HEK293 (cell line): ENCODE results near the gene NCOA7.

Source experiments
- CTCF ChIA-PET: fragments of 350-600 bp; formaldehyde crosslinking; extraction: SDS; loops from one replicate; lab custom pipeline; 2021; ENCODE audit warnings: antibody characterized with exemption; lab: Yijun Ruan, JAX
- POLR2A ChIA-PET: fragments of 300-600 bp; formaldehyde crosslinking; extraction: SDS; loops from one replicate; lab custom pipeline; 2020; ENCODE audit warnings: antibody characterized with exemption, inconsistent platforms; lab: Yijun Ruan, JAX
- H3K27ac ChIP-seq: fragments of 200-500 bp; sonication (Bioruptor generic); 2 replicates; pipeline ENCODE4 v1.5.1; 2014; ENCODE audit warnings: low read depth, low read length, control low read depth, inconsistent platforms; ENCODE audit errors: extremely low read depth
- H3K36me3 ChIP-seq, 2 experiments: fragments of 200-500 bp in 1 of 2; sonication (Bioruptor generic) in 1 of 2; 1 replicate in 1 of 2; 2 replicates in 1 of 2; pipeline ENCODE4 v1.5.1; 2014 to 2017; ENCODE audit warnings: inconsistent platforms in 2 of 2, low read length in 2 of 2; ENCODE audit not compliant: control insufficient read depth in 2 of 2, insufficient read depth in 1 of 2
- H3K4me1 ChIP-seq: fragments of 200-500 bp; sonication (Bioruptor generic); 2 replicates; pipeline ENCODE4 v1.5.1; 2014; ENCODE audit warnings: mild to moderate bottlenecking, low read length, inconsistent platforms; ENCODE audit not compliant: control insufficient read depth, insufficient read depth
- H3K4me3 ChIP-seq: 2 replicates; pipeline ENCODE4 v1.5.1; 2011; ENCODE audit warnings: low read depth, mild to moderate bottlenecking, control low read depth, low read length, moderate library complexity
- H3K9me3 ChIP-seq: fragments of 200-500 bp; sonication (Bioruptor generic); 2 replicates; pipeline ENCODE4 v1.5.1; 2014; ENCODE audit warnings: low read depth, low read length, inconsistent platforms; ENCODE audit not compliant: control insufficient read depth, insufficient read depth
- HOXC10 ChIP-seq: sonication (generic); formaldehyde crosslinking; IDR thresholded peaks from 2 replicates; pipeline ENCODE4 v1.8.1; 2023; ENCODE audit warnings: mild to moderate bottlenecking, missing genetic modification reagents
- SALL2 ChIP-seq: fragments of 450-650 bp; formaldehyde crosslinking; IDR thresholded peaks from 2 replicates; pipeline ENCODE4 v1.5.0; 2017; ENCODE audit warnings: missing biosample characterization, mild to moderate bottlenecking, missing genetic modification characterization, borderline replicate concordance
- WT1 ChIP-seq: fragments of 450-650 bp; formaldehyde crosslinking; IDR thresholded peaks from 2 replicates; pipeline ENCODE4 v1.5.1; 2016; ENCODE audit warnings: missing biosample characterization, missing genetic modification characterization
- ZBTB20 ChIP-seq: fragments of 450-650 bp; formaldehyde crosslinking; IDR thresholded peaks from 2 replicates; pipeline ENCODE4 v1.5.1; 2016; ENCODE audit warnings: missing biosample characterization, missing genetic modification characterization
- ZNF112 ChIP-seq: fragments of 450-650 bp; formaldehyde crosslinking; IDR thresholded peaks from 2 replicates; pipeline ENCODE4 v1.5.0; 2017; ENCODE audit warnings: missing biosample characterization, missing genetic modification characterization
- ZNF24 ChIP-seq: fragments of 450-650 bp; formaldehyde crosslinking; IDR thresholded peaks from 2 replicates; pipeline ENCODE4 v1.5.1; 2016; ENCODE audit warnings: missing biosample characterization, missing genetic modification characterization
- ZNF391 ChIP-seq: fragments of 450-650 bp; formaldehyde crosslinking; IDR thresholded peaks from 2 replicates; pipeline ENCODE4 v1.5.1; 2016; ENCODE audit warnings: low read depth, missing biosample characterization, missing genetic modification characterization, borderline replicate concordance
- ZNF48 ChIP-seq: fragments of 450-650 bp; formaldehyde crosslinking; IDR thresholded peaks from 2 replicates; pipeline ENCODE4 v1.5.1; 2016; ENCODE audit warnings: missing biosample characterization, missing genetic modification characterization
- ZNF549 ChIP-seq: fragments of 450-650 bp; IDR thresholded peaks from 2 replicates; pipeline ENCODE4 v1.5.1; 2018; ENCODE audit warnings: missing biosample characterization, missing genetic modification characterization, mild to moderate bottlenecking, inconsistent platforms, moderate library complexity
- ZNF600 ChIP-seq: fragments of 450-650 bp; formaldehyde crosslinking; IDR thresholded peaks from 2 replicates; pipeline ENCODE4 v1.5.1; 2016; ENCODE audit warnings: missing biosample characterization, missing genetic modification characterization
- ZNF664 ChIP-seq: fragments of 450-650 bp; formaldehyde crosslinking; IDR thresholded peaks from 2 replicates; pipeline ENCODE4 v1.5.1; 2016; ENCODE audit warnings: missing biosample characterization, missing genetic modification characterization
- ZNF701 ChIP-seq: fragments of 450-650 bp; formaldehyde crosslinking; IDR thresholded peaks from 2 replicates; pipeline ENCODE4 v1.5.1; 2016; ENCODE audit warnings: missing biosample characterization, missing genetic modification characterization
- ZNF791 ChIP-seq: fragments of 450-650 bp; formaldehyde crosslinking; IDR thresholded peaks from 2 replicates; pipeline ENCODE4 v1.5.1; 2016; ENCODE audit warnings: missing biosample characterization, missing genetic modification characterization
- TF ChIP-seq, protein P1 (sequence below): fragments of 450-650 bp; formaldehyde crosslinking; IDR thresholded peaks from 2 replicates; pipeline ENCODE4 v1.5.1; 2017; ENCODE audit warnings: missing biosample characterization, missing genetic modification characterization
- TF ChIP-seq, protein P2 (sequence below): fragments of 450-650 bp; formaldehyde crosslinking; IDR thresholded peaks from 2 replicates; pipeline ENCODE4 v1.5.1; 2016; ENCODE audit warnings: missing biosample characterization, missing genetic modification characterization
- TF ChIP-seq, protein P3 (sequence below): fragments of 450-650 bp; formaldehyde crosslinking; IDR thresholded peaks from 2 replicates; pipeline ENCODE4 v1.5.1; 2016; ENCODE audit warnings: missing biosample characterization, missing genetic modification characterization
- TF ChIP-seq, protein P4 (sequence below): fragments of 450-650 bp; formaldehyde crosslinking; IDR thresholded peaks from 2 replicates; pipeline ENCODE4 v1.5.1; 2016; ENCODE audit warnings: missing biosample characterization, missing genetic modification characterization
- TF ChIP-seq, protein P5 (sequence below): fragments of 450-650 bp; formaldehyde crosslinking; optimal IDR thresholded peaks from 2 replicates; pipeline ENCODE3; 2016; ENCODE audit warnings: missing biosample characterization, mild to moderate bottlenecking, missing genetic modification characterization

NCOA7 gene

DNA sequence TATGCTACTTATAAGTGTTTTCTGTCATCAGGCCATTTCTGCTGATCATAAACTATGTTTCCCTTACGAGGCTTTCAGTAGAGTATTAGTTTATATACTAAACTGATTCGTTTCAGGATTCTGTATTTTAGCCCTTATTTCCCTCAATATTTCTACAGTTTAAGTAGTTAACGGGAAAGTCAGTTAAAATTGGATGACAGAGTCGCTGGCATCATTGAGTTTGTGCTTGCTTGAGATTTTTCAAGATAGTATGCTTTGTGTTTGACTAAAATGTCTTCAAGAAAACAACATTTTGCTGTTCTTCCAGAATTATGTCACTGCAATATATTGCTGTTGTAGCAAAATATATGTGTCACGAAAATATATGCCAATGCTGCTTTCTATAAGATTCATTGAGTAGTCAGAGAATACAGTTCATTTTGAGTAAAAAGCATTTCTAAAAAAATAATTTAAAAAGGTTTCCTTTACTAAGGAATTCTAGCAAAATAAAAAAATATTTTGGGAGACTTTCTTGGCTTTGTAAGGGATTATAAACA, 51.4 kb downstream of the NCOA7 start:
- no peaks in the 10 kb centered on the region for H3K36me3 ChIP-seq
- TF ChIP-seq ZNF24 (tag by site-specific recombination), result no peak
- TF ChIP-seq, protein P1, sequence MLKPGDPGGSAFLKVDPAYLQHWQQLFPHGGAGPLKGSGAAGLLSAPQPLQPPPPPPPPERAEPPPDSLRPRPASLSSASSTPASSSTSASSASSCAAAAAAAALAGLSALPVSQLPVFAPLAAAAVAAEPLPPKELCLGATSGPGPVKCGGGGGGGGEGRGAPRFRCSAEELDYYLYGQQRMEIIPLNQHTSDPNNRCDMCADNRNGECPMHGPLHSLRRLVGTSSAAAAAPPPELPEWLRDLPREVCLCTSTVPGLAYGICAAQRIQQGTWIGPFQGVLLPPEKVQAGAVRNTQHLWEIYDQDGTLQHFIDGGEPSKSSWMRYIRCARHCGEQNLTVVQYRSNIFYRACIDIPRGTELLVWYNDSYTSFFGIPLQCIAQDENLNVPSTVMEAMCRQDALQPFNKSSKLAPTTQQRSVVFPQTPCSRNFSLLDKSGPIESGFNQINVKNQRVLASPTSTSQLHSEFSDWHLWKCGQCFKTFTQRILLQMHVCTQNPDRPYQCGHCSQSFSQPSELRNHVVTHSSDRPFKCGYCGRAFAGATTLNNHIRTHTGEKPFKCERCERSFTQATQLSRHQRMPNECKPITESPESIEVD (tag by site-specific recombination), result peak; percentile 65
- no peak overlapping the region for H3K27ac ChIP-seq
- H3K4me3 ChIP-seq, result no peak overlapping the region
- peaks cover 16% of the 10 kb centered on the region for H3K4me1 ChIP-seq
- CTCF ChIA-PET, result interaction anchor here (1.7 kb wide), 1 partner anchor 8 kb away, joined by 5 read pairs; no protein-coding TSS in a partner anchor
- H3K9me3 ChIP-seq, result no peaks in the 10 kb centered on the region
- POLR2A ChIA-PET, result no interaction called here

DNA sequence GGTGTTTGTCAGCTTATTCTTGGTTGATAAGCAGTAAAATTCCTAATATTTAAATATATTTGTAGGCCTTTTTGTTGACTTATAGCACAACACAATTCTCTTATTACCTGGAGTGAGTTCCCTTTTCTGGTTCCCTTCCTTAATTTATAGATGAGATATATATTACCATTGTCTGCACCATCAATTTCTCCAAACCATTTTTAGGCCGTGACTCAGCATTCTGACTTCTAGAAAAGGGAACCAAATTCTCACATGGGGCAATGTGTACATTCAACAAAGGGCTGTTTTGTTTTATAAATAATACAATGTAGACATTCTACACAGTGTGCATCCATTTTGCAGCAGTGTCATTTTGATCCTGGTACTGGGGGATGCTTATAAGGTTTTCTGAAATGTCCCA, 52.8 kb downstream of the NCOA7 start:
- no peaks in the 10 kb centered on the region for H3K9me3 ChIP-seq
- TF ChIP-seq SALL2 (tag by site-specific recombination) (no peak), ZNF791 (tag by site-specific recombination) (no peak), ZNF48 (tag by site-specific recombination) (no peak), ZNF701 (tag by site-specific recombination) (no peak), WT1 (tag by site-specific recombination) (no peak), ZBTB20 (no peak), ZNF112 (tag by site-specific recombination) (no peak), ZNF391 (tag by site-specific recombination) (no peak), HOXC10 (CRISPR knock-in tag) (no peak), ZNF549 (tag by site-specific recombination) (no peak)
- TF ChIP-seq, protein P2, sequence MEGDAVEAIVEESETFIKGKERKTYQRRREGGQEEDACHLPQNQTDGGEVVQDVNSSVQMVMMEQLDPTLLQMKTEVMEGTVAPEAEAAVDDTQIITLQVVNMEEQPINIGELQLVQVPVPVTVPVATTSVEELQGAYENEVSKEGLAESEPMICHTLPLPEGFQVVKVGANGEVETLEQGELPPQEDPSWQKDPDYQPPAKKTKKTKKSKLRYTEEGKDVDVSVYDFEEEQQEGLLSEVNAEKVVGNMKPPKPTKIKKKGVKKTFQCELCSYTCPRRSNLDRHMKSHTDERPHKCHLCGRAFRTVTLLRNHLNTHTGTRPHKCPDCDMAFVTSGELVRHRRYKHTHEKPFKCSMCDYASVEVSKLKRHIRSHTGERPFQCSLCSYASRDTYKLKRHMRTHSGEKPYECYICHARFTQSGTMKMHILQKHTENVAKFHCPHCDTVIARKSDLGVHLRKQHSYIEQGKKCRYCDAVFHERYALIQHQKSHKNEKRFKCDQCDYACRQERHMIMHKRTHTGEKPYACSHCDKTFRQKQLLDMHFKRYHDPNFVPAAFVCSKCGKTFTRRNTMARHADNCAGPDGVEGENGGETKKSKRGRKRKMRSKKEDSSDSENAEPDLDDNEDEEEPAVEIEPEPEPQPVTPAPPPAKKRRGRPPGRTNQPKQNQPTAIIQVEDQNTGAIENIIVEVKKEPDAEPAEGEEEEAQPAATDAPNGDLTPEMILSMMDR (tag by site-specific recombination), result no peak
- TF ChIP-seq, protein P3, sequence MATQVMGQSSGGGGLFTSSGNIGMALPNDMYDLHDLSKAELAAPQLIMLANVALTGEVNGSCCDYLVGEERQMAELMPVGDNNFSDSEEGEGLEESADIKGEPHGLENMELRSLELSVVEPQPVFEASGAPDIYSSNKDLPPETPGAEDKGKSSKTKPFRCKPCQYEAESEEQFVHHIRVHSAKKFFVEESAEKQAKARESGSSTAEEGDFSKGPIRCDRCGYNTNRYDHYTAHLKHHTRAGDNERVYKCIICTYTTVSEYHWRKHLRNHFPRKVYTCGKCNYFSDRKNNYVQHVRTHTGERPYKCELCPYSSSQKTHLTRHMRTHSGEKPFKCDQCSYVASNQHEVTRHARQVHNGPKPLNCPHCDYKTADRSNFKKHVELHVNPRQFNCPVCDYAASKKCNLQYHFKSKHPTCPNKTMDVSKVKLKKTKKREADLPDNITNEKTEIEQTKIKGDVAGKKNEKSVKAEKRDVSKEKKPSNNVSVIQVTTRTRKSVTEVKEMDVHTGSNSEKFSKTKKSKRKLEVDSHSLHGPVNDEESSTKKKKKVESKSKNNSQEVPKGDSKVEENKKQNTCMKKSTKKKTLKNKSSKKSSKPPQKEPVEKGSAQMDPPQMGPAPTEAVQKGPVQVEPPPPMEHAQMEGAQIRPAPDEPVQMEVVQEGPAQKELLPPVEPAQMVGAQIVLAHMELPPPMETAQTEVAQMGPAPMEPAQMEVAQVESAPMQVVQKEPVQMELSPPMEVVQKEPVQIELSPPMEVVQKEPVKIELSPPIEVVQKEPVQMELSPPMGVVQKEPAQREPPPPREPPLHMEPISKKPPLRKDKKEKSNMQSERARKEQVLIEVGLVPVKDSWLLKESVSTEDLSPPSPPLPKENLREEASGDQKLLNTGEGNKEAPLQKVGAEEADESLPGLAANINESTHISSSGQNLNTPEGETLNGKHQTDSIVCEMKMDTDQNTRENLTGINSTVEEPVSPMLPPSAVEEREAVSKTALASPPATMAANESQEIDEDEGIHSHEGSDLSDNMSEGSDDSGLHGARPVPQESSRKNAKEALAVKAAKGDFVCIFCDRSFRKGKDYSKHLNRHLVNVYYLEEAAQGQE (tag by site-specific recombination), result no peak
- TF ChIP-seq, all 188 proteins: peak for 0
- POLR2A ChIA-PET, result no interaction called here
- Histone ChIP-seq H3K27ac (no peak overlapping the region), H3K4me1 (peaks cover 16% of the 10 kb centered on the region), H3K4me3 (no peak overlapping the region), H3K36me3 (no peaks in the 10 kb centered on the region)
- CTCF ChIA-PET, result interaction anchor here (0.8 to 1.7 kb wide), 2 partner anchors 9 to 151 kb away, joined by 4 to 5 read pairs; no protein-coding TSS in a partner anchor

DNA sequence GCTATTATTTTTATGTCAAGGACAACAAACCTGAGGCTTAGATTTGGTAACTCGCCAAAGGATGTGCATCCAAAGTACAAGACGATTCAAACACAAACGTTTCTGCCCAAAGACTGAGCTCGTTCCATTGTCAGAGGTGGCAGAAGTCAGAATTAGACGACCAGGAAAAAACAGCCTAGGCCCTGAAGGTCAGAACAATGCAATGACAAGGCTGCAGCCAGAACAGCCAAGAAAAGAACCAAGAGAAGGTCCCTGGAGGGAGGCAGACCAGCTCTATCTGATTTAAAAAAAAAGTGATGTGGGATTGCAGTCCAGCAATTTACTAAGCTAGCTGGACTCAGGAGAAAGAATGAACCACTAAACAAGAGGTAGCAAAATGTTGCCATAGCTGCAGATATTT, 54.2 kb downstream of the NCOA7 start:
- no peaks in the 10 kb centered on the region for H3K36me3 ChIP-seq
- peaks cover 13% of the 10 kb centered on the region for H3K4me1 ChIP-seq
- ChIA-PET CTCF (interaction anchor here (0.6 to 1.6 kb wide), 7 partner anchors 53 to 1649 kb away, joined by 3 to 7 read pairs (median 4); partner anchors contain the start of gene HINT3), POLR2A (interaction anchor here (1.0 kb wide), 2 partner anchors 55 to 60 kb away, joined by 3 read pairs; partner anchors contain the start of gene NCOA7)
- no peak overlapping the region for H3K4me3 ChIP-seq
- H3K9me3 ChIP-seq, result no peaks in the 10 kb centered on the region
- no peak overlapping the region for H3K27ac ChIP-seq
- TF ChIP-seq, protein P4, sequence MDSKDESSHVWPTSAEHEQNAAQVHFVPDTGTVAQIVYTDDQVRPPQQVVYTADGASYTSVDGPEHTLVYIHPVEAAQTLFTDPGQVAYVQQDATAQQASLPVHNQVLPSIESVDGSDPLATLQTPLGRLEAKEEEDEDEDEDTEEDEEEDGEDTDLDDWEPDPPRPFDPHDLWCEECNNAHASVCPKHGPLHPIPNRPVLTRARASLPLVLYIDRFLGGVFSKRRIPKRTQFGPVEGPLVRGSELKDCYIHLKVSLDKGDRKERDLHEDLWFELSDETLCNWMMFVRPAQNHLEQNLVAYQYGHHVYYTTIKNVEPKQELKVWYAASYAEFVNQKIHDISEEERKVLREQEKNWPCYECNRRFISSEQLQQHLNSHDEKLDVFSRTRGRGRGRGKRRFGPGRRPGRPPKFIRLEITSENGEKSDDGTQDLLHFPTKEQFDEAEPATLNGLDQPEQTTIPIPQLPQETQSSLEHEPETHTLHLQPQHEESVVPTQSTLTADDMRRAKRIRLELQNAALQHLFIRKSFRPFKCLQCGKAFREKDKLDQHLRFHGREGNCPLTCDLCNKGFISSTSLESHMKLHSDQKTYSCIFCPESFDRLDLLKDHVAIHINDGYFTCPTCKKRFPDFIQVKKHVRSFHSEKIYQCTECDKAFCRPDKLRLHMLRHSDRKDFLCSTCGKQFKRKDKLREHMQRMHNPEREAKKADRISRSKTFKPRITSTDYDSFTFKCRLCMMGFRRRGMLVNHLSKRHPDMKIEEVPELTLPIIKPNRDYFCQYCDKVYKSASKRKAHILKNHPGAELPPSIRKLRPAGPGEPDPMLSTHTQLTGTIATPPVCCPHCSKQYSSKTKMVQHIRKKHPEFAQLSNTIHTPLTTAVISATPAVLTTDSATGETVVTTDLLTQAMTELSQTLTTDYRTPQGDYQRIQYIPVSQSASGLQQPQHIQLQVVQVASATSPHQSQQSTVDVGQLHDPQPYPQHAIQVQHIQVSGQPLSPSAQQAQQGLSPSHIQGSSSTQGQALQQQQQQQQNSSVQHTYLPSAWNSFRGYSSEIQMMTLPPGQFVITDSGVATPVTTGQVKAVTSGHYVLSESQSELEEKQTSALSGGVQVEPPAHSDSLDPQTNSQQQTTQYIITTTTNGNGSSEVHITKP, result peak; percentile 32; the same call in 1 of the 2 replicates
- peak; percentile 76 for TF ChIP-seq ZNF600 (tag by site-specific recombination)
- TF ChIP-seq ZNF664 (tag by site-specific recombination), result 0 out of 2 replicates have a peak, but pooled peaks have one; percentile 27
- no peak for TF ChIP-seq ZNF791 (tag by site-specific recombination)
- TF ChIP-seq, protein P5, sequence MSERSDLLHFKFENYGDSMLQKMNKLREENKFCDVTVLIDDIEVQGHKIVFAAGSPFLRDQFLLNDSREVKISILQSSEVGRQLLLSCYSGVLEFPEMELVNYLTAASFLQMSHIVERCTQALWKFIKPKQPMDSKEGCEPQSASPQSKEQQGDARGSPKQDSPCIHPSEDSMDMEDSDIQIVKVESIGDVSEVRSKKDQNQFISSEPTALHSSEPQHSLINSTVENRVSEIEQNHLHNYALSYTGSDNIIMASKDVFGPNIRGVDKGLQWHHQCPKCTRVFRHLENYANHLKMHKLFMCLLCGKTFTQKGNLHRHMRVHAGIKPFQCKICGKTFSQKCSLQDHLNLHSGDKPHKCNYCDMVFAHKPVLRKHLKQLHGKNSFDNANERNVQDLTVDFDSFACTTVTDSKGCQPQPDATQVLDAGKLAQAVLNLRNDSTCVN (tag by site-specific recombination), result no peak
